Esophagus squamous epithelium (tissue), 5 donors: ENCODE measurements around the gene SWAP70. TPM values are rescaled to one million over a fixed set of nuclear protein-coding genes. Genes with fewer than 3 reads are reported as not detected.
A peak's percentile ranks its signal among the peaks of the same experiment; 100 is the strongest.

Experiments
- DNase-seq: peaks from one replicate; lab custom pipeline; 2025; lab: John Stamatoyannopoulos, UW
- H3K27ac ChIP-seq, 4 donors: fragments of 200-600 bp; sonication (generic); one replicate each; pipeline ENCODE4 v1.5.1; 2016 to 2019; ENCODE audit warnings: mild to moderate bottlenecking in 1 of 4
- H3K27me3 ChIP-seq, 4 donors: fragments of 200-600 bp; sonication (generic); 1 replicate in 3 of 4; 2 replicates in 1 of 4; pipeline versions ENCODE4 v1.5.1 to v1.6.0; 2017 to 2021; ENCODE audit warnings: antibody characterized with exemption in 1 of 4
- H3K36me3 ChIP-seq, 3 donors: fragments of 200-600 bp; sonication (generic); one replicate each; pipeline ENCODE4 v1.5.1; 2016 to 2019
- H3K4me1 ChIP-seq, 3 donors: fragments of 200-600 bp; sonication (generic); one replicate each; pipeline ENCODE4 v1.5.1; 2017 to 2019
- H3K4me3 ChIP-seq, 4 donors: fragments of 200-600 bp; sonication (generic); 1 replicate in 3 of 4; 2 replicates in 1 of 4; pipeline ENCODE4 v1.5.1; 2016 to 2019; ENCODE audit warnings: mild to moderate bottlenecking in 2 of 4, moderate library complexity in 1 of 4
- H3K9me3 ChIP-seq, 3 donors: fragments of 200-600 bp; sonication (generic); one replicate each; pipeline ENCODE4 v1.5.1; 2016 to 2019
- CTCF ChIP-seq, 6 experiments: fragments of 450-650 bp in 4 of 6; fragments of 200-600 bp in 2 of 6; sonication (generic) in 2 of 6; IDR thresholded peaks; one replicate each; pipeline ENCODE4 v1.5.1; 2016 to 2019; ENCODE audit warnings: antibody characterized with exemption in 6 of 6, mild to moderate bottlenecking in 4 of 6, moderate library complexity in 4 of 6
- POLR2A ChIP-seq, 4 donors: fragments of 450-650 bp; IDR thresholded peaks; one replicate each; pipeline ENCODE4 v1.6.1; 2017; ENCODE audit warnings: antibody characterized with exemption in 4 of 4, mild to moderate bottlenecking in 4 of 4, moderate library complexity in 3 of 4
- WGBS, 2 donors: methylation state at CpG; one replicate each; pipeline ENCODE4 v1.1.5; 2018; 5-methylcytosine and 5-hydroxymethylcytosine counted together
- intact Hi-C: fragments of 100-400 bp; cut with DNase I; formaldehyde crosslinking; loops from one replicate; pipeline ENCODE4 v1.15.0; 2022
- total RNA-seq, 4 donors: library from RNA; depleted of rRNA; stranded (reverse); fragments of >200 nt; gene quantifications; one replicate each; pipeline ENCODE4 v1.1.0, GENCODE V29; 2016
- donor health status: DM: yes; HTN: yes; CAD: no.

The SWAP70 gene
- total RNA-seq, 4 donors from 2014 or later = 15.1 to 27.5 (median 17.7) TPM

GRCh38 chr11:9789910-9790309 is 126.0 kb downstream of the SWAP70 start:
- 81 to 94% methylated on average over 3 of the region's 3 CpGs for WGBS, 2 donors
- peaks cover 0 to 82% (median 7%) of the 10 kb centered on the region in 3 donors for H3K36me3 ChIP-seq

GRCh38 chr11:9790703-9791102 is 126.8 kb downstream of the SWAP70 start:
- Histone ChIP-seq H3K4me1 (peaks cover 0 to 8% (median 0%) of the 10 kb centered on the region in 3 donors), H3K27me3 (no peaks in the 10 kb centered on the region), H3K9me3 (no peaks in the 10 kb centered on the region), H3K4me3 (no peak overlapping the region), H3K27ac (no peak overlapping the region), H3K36me3 (peaks cover 0 to 80% (median 7%) of the 10 kb centered on the region in 3 donors)
- DNase-seq = no peak
- intact Hi-C loops = no loop called here
- 80 to 91% methylated on average over 3 of the region's 3 CpGs for WGBS, 2 donors
- TF ChIP-seq CTCF (IDR thresholded peaks at IDR 0.05) (no peak), POLR2A (IDR thresholded peaks at IDR 0.05) (no peak)

More at GRCh38 chr11:9789910-9790309, 126.0 kb downstream of the SWAP70 start:
- Histone ChIP-seq H3K9me3 (no peaks in the 10 kb centered on the region), H3K27ac (no peak overlapping the region), H3K27me3 (no peaks in the 10 kb centered on the region), H3K4me1 (peaks cover 0 to 8% (median 0%) of the 10 kb centered on the region in 3 donors), H3K4me3 (no peak overlapping the region)
- intact Hi-C loops = no loop called here
- DNase-seq = no peak
- no peak for TF ChIP-seq CTCF (IDR thresholded peaks at IDR 0.05)
- no peak for TF ChIP-seq POLR2A (IDR thresholded peaks at IDR 0.05)

- Histone ChIP-seq H3K27ac (no peak overlapping the region), H3K9me3 (no peaks in the 10 kb centered on the region), H3K4me3 (no peak overlapping the region), H3K4me1 (peaks cover 0 to 2% (median 0%) of the 10 kb centered on the region in 3 donors), H3K36me3 (peaks cover 0 to 33% (median 0%) of the 10 kb centered on the region in 3 donors), H3K27me3 (no peaks in the 10 kb centered on the region)
- intact Hi-C loops = no loop called here
- TF ChIP-seq POLR2A (IDR thresholded peaks at IDR 0.05) = no peak
- no peak for TF ChIP-seq CTCF (IDR thresholded peaks at IDR 0.05)
- no peak for DNase-seq
Measured at GRCh38 chr11:9796266-9796665, 132.4 kb downstream of the SWAP70 start.

- H3K27ac ChIP-seq = peak overlapping the region in 1 of 4 donors; percentile 45
- intact Hi-C loops = no loop called here
- TF ChIP-seq POLR2A (IDR thresholded peaks at IDR 0.05) (no peak), CTCF (IDR thresholded peaks at IDR 0.05) (no peak)
- no peak overlapping the region for H3K4me3 ChIP-seq
- 86 to 95% methylated on average over 5 of the region's 5 CpGs for WGBS, 2 donors
- peaks cover 0 to 7% (median 6%) of the 10 kb centered on the region in 3 donors for H3K4me1 ChIP-seq
- DNase-seq = no peak
- peaks cover 0 to 33% (median 0%) of the 10 kb centered on the region in 3 donors for H3K36me3 ChIP-seq
- H3K27me3 ChIP-seq = no peaks in the 10 kb centered on the region
- H3K9me3 ChIP-seq = no peaks in the 10 kb centered on the region
Measured at GRCh38 chr11:9796854-9797253, 133.0 kb downstream of the SWAP70 start.

GRCh38 chr11:9797300-9797699 is 133.4 kb downstream of the SWAP70 start:
- 83 to 96% methylated on average over 4 of the region's 4 CpGs for WGBS, 2 donors
- DNase-seq = no peak
- no peak overlapping the region for H3K27ac ChIP-seq
- intact Hi-C loops = no loop called here
- H3K9me3 ChIP-seq = no peaks in the 10 kb centered on the region
- peaks cover 0 to 12% (median 10%) of the 10 kb centered on the region in 3 donors for H3K4me1 ChIP-seq
- peaks cover 0 to 30% (median 0%) of the 10 kb centered on the region in 3 donors for H3K36me3 ChIP-seq
- no peak for TF ChIP-seq POLR2A (IDR thresholded peaks at IDR 0.05)
- no peak for TF ChIP-seq CTCF (IDR thresholded peaks at IDR 0.05)
- H3K27me3 ChIP-seq = no peaks in the 10 kb centered on the region
- H3K4me3 ChIP-seq = no peak overlapping the region
